Sciatic nerve (tissue), 2 donors: ENCODE data around the gene PCSK6. TPM values are rescaled to one million over a fixed set of nuclear protein-coding genes. Genes with fewer than 3 reads are reported as not detected.
"Not testable (repeated sequence)": the region's sequence is repeated elsewhere in the genome, so short reads cannot be mapped to it uniquely, and the experiment has no call there.

Source experiments
- ATAC-seq: fragments of 200-7000 bp; cut with Tn5 transposase; one replicate; pipeline ENCODE4 v1.9.1; 2020; ENCODE audit warnings: mild to moderate bottlenecking, moderate library complexity
- DNase-seq: peaks from one replicate; pipeline ENCODE4 v3.0.0-alpha.2; 2020; ENCODE audit warnings: low spot score
- intact Hi-C: fragments of 100-400 bp; cut with DNase I; formaldehyde crosslinking; loops from one replicate; pipeline ENCODE4 v1.14.2; 2022
- total RNA-seq: library from RNA; stranded (reverse); fragmentation: NEBNext Ultra II Directional; extraction: Animal tissue kit (Norgen Biotek cat#: 25700); gene quantifications from one replicate; pipeline ENCODE4 v1.2.1, GENCODE V29; 2021
- donor health status: DM: no; HTN: no; CAD: no.
- donor health status: DM: no; HTN: no; CAD: no.

The PCSK6 gene
- total RNA-seq, 1 donor from 2014 or later = 13.9 TPM

DNA sequence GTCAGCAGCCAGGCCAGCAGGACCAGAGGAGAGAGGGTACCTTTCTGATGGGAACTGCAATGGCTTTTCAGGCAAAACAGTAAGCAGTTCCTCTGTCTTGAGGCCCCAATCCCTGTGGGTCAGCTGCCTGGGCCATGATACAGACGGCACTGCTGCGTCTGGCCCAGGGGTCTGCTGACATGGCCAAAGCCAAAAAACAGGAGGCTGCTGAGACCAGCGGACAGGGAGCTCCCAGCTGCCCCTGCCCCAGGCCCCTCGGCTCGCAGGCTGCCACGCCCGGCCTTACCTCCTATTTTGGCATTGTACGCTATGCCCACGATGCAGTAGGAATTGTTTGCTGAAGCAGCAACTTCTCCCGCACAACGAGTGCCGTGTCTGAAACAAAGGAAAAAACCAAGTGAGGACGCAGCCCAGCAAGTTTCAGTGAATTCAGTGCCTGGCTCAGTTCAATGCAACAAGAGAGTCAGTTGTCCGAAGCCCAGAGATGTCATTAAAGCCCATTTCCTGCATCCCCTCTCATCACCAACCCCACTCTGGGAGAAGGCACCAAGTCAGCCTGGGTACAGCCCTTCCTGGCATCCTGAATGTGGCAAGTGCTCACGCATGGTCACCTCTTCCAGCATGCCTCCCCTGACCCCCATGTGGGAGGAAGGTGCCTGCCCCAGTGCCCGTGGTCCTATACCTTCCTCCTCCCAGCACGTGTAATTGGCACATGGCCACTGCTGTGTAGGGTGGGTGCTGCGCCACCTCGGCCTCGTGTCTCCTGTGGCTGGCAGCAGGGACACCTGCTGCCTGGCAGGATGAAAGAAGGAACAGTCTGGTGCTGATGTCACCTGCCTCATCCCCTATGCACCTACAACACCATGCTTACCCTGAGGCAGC is 61.7 kb downstream of the PCSK6 start:
- intact Hi-C loops = no loop called here
- ATAC-seq (peak; percentile 32), DNase-seq (no peak)

DNA sequence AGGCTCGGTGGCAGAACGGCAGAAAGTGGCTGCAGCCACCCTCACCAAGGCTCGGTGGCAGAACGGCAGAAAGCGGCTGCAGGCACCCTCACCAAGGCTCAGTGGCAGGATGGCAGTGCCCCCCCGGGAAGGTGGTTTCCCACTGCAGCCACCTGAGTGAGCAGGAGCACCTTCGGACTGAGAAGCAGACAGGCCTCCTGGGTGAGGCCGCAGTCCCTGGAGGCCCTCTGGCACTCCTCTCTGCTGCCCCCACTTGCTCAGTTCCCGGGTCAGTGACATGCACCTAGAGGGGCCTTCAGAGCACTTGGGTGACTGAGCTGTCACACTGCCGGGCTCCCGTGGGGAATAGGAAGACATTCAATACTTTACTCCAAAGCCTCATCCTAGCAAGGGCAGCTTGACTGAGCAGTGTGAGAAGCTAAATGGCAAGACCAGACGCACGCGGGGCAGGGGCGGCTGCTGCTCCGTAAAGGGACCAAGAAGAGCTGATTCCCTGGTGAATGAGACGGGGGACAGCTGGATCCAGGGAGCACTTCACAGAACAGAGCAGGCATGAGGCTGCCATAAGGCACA is 62.7 kb downstream of the PCSK6 start:
- intact Hi-C loops = no loop called here
- no peak for ATAC-seq
- DNase-seq = no peak

DNA sequence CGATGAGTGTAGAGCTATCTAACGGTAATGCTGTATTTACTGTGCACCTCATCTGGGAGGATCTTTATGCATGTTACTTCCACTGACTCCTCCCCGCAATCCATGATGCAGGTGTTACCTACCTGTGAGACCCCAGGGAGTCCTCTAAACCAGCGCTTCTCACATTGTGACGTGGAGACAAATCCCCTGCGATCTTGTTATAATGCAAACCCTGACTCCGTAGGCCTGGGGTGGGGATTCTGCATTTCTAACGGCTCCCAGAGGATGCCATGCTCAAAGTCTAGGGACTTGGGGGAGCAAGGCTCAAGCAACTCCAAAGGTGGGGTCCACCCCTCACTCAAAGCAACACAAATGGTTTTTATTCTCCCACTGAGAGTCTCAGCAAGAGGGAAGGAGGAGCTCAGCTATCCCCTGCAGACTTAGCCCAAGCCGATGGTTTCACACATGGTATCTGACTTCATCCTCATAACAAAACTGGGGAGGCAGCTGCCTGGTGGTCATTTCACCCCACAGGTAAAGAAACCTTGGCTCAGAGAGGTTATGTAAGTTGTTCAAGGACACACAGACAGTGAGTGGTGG is 63.6 kb downstream of the PCSK6 start:
- intact Hi-C loops = no loop called here
- no peak for DNase-seq
- ATAC-seq = no peak

DNA sequence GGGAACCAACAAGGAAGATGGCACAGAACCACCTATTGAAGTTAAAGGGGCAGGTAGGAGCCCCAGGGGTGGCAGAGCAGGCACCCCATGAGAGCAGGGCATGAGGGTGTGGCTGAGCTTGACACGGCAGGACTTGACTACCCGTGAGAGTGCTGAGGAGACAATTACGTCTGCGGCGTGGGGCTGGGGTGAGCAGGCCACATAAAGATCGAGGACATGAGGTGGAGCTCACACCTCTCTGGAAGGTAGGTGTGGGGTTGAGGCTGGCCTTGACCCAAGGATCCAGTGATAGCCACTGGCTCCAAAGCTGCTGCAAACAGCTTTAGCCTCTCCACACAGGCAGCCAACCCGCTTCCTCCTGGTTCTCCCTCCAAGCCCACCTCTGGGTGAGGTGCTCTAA is 64.5 kb downstream of the PCSK6 start:
- intact Hi-C loops = no loop called here
- DNase-seq (no peak), ATAC-seq (no peak)

DNA sequence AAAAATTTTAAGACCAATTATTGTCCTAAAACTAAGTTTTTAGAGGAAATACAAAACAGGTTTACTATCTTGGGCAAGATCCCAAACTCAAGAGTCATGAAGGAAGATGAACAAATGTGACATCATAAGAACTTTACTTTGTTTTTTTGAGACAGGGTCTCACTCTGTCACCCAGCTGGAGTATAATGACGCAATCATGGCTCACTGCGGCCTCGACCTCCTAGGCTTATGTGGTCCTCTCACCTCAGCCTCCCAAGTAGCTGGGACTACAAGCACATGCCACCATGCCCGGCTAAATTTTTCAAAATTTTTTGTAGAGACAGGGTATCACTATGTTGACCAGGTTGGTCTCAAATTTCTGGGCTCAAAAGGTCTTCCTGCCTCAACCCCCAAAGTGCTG is 69.3 kb downstream of the PCSK6 start:
- no peak for DNase-seq
- intact Hi-C loops = no loop called here
- ATAC-seq = no peak

DNA sequence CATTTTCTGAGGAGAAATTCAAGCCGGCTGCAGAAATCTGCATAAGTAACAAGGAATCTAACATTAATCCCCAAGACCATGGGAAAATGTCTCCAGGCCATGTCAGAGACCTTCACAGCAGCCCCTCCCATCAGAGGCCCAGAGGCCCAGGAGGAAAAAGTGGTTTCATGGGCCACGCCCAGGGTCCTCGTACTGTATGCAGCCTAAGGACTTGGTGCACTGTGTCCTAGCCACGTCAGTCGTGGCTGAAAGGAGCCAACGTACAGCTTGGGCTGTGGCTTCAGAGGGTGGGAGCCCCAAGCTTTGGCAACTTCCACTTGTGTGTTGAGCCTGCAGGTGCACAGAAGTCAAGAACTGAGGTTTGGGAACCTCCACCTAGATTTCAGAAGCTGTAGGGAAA is 73.0 kb downstream of the PCSK6 start:
- ATAC-seq, DNase-seq, intact Hi-C loops: not testable (repeated sequence)

DNA sequence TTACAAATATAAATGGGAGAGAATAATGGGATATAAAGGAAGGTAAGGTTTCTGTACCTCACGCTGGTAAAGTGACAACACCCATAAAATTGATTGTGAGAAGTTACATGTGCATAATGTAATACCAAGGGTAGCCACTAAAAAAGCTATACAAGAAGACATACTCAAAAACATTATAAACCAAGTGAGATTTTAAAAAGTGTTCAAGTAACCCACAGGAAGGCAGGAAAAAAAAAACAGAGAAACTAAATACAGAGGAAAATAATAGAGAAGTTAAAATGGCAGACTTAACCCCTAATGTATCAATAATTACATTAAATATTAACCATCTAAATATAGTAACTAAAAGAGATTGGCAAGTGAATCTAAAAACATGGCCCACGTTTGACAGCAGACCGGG is 76.3 kb downstream of the PCSK6 start:
- intact Hi-C loops = no loop called here
- DNase-seq (no peak), ATAC-seq (no peak)

DNA sequence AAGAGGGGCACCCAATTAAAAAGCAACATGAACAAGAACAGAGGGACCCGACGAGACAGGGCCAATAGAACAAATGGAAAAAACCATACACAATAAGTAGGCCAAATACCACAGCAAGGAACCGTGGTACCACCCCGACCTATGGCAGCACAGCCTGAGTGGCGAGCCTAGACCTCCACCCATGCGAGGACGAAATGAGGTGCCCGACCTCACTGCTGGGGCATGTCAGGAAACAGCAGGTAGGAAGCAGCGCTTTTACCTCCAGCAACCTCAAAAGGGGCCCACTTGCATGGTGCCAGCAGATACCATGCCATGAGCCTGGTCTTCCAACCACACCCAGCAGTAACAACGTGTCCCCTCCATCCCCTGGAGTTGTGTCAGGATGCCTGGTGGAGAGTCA is 77.9 kb downstream of the PCSK6 start:
- intact Hi-C loops = no loop called here
- DNase-seq = no peak
- no peak for ATAC-seq

DNA sequence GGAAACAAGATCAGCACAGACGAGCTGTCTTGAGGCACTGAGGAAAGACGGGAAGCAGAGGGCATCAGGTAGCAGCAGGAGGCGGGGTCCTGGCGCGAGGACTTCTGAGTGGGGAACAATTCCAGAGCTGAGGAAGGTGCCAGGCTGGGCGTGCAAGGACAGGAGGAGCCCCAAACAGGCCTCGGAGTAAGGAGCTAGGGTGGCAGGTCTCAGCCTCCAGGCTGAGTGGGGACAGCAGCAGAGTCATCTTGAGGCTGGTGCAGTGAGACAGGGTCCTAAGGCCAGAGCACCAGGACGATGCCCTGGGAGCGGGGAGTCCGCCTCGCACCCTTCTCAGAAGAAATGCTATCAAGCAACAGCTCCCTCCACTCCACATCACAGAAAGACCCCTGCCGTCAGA is 78.4 kb downstream of the PCSK6 start:
- intact Hi-C loops = no loop called here
- ATAC-seq (no peak), DNase-seq (no peak)

DNA sequence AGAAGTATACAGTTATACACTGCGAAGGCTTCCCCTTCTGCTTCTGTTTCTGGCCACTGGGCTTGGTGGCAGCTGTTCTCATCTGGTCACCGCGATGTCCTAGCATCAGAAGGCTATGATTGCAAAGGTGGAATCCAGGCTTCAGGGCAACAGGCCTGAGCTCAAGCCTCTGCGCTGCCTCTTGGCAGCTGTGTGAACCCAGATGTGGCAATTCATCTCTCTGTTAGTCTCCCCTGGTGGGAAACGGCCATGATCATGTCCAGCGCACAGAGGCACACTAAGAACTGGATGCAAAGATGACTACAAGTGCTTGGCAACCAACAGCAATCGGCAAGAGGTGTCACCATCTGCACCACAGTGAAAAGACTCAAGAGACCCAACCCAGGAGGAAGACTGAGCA is 78.9 kb downstream of the PCSK6 start:
- intact Hi-C loops = no loop called here
- ATAC-seq (no peak), DNase-seq (no peak)

DNA sequence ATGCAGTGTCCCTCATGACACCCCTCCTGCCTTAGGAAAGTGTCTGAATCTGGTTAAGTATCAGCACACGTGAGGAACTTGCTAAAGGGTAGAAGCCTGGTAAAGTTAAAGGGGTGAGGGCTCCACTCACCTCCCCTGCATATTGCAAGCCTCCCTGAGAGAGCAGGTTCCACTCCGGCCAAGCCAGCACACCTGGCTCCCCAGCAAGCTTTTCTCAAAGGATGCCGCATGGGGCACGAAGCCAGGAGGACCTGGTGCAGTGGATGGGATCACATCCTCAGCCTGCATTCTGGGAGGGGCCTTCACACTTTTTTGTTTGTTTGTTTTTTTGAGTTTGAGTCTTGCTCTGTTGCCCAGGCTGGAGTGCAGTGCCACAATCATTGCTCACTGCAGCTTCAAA is 79.9 kb downstream of the PCSK6 start:
- intact Hi-C loops = no loop called here
- DNase-seq (no peak), ATAC-seq (no peak)

DNA sequence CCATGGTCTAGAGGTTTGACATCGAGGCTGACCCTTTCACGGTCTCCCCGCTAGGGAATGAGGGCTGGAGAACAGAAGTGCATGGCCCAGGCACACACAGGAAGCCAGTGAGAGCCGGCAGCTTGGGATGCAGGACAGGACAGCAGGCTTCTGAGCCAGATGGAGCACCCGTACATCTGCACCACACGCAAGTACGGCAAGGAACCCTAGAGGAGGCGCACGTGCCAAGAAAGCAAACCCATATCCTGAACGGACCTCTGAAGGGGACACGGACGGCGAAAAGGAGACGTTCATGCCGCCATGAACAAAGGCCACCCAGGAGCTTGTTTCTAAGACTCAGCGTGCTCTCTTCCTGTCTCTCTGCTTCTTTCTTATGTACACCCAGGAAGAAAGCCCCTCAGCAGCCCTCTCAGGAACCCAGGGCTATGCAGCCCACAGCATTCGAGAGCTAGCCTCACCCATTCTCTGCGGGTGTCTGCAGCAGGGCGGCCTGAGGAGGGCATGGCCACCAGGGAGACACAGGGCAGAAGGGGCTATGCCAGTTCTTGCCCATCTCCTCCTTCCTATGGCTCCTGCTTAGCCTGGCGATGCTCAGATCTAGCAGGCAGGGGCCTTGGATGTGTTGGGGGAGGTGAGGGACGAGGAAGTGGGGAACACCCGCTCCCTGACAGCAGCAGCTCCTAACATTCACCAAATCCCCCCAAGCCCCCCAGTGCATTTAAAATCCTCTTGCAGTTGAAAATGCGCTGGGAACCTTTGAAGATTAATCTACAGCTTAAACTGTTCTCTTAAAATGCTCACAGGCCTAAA is 81.3 kb downstream of the PCSK6 start:
- intact Hi-C loops = no loop called here
- peak; percentile 70 for ATAC-seq

DNA sequence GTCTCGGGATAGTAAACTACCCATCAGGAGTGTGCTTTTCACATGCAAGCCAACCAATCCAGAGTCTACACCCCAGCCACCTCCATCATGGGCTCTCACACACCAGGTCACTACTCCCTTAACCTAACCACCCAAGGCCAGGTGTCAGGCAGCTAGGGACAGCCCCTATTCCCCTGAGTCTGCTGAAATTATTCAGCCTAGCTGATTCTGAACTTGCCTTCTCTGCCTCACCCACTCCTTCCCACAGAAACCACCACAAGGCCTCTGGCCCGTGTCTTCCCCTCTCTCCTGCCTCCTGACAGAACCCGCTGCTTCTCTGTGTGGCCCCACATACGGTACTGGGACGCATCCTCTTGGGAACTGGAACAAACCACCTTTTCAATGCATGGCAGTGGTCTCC is 82.1 kb downstream of the PCSK6 start:
- DNase-seq = no peak
- no peak for ATAC-seq
- intact Hi-C loops = no loop called here

More for the DNA sequence above, 81.3 kb downstream of the PCSK6 start:
- DNase-seq = no peak

DNA sequence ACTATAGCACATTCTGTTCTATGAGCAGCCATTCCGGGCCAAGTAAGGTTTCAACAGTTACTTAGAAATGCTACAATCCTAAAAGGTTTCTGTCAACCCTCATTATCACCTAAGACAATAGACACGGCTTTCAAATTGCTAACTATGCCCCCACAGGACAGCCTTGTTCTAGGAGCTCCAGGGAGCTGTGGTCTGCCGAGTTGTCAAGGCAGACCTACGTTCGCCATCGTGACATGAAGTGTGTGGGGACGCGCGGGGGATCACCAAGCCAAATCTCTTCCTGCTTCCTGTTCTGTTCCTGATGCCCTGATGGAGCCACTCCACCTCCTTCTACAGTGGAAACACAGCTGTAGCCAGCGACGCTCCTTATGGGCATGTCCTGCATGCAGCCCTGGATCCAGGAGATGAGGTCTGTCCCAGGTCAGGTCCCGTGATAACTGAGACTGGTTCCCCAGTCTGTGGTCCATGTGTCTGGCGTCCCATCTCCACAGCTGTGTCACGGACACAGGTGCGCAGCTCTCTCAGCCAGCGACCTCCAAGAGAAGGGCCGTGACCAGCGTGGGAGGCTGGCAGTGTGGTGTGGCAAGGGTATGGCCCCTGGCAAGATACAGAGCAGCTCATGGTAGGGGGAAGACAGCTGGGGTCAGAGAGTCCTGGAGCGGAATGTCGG is 82.8 kb downstream of the PCSK6 start:
- ATAC-seq = peak; percentile 63
- intact Hi-C loops = no loop called here
- no peak for DNase-seq

DNA sequence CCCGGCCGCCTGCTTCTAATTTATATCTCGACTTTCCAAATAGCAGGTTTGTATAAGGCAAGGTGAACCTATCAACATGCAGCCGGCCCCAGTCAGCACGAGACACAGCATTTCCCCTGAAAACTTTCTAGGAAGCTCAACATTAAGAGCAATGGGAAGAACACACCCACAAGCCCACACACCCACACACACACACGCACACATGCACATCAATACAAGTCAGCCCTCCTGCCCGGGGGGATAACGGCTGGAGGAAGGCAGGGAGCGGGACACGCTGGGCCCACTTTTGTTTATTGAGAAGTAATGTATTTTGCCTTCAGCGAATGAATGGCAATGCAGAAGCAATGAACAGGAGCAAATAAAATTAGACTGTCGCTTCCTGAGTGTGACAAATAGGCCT is 83.5 kb downstream of the PCSK6 start:
- DNase-seq = no peak
- peak; percentile 43 for ATAC-seq
- intact Hi-C loops = no loop called here

DNA sequence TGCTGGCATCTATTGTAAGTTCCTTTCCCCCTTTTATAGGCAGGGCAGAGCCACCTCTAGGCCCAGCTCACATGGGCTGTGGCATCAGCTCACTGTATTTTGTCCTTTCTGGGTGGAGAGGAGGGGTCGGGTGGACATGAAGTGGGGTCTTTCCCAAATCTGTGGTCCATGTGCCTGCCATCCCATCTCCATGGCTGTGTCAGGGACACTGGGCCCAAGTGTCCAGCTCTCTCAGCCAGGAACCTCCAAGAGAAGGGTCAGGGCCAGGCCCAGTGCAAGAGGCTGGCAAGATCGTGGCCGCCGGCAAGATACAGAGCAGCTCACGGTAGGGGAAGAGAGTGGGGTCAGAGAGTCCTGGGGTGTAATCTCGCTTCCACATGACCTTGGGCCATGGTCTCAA is 85.3 kb downstream of the PCSK6 start:
- DNase-seq = no peak
- ATAC-seq = no peak
- intact Hi-C loops = no loop called here

DNA sequence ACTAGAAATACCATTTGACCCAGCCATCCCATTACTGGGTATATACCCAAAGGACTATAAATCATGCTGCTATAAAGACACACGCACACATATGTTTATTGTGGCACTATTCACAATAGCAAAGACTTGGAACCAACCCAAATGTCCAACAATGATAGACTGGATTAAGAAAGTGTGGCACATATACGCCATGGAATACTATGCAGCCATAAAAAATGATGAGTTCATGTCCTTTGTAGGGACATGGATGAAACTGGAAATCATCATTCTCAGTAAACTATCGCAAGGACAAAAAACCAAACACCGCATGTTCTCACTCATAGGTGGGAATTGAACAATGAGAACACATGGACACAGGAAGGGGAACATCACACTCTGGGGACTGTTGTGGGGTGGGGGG is 86.6 kb downstream of the PCSK6 start:
- ATAC-seq, intact Hi-C loops, DNase-seq: not testable (repeated sequence)

DNA sequence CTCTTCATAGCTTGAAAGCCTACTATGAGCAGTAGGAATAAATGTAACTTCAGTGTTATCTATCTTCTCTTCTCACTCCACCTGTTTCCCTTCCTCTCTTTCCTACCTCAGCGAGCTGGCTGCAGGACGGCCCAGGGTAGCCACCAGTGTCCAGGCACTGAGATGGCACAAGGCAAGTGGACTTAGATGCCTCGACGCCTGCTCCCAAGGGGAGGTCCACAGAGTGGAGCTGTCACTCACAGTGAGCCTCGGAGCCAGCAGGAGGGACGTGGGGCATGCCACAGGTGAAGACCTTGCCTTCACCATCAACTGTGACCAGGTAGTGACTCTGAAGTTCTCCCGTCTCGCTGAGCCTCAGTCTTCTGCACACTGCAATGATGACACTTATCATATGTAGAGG is 88.2 kb downstream of the PCSK6 start:
- no peak for DNase-seq
- intact Hi-C loops = no loop called here
- ATAC-seq = no peak

DNA sequence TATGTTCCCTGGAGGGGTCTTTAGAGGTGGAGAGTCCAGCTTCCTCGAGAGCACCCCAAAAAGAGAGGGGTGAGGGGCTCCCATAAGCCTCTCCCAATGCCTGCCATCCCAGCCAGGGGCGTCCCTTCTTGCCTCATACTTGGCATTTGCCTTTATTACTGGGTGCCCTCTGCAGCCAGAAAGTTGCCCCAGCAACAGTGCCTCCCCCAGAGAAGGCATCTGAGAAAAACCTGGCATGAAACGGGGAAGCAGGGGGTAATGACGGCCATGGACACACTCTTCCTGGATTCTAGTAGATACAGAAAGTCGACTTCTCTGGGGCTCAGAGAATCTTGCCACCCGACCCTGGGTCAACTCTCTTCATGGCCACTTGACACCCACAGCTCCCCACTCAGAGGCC is 90.1 kb downstream of the PCSK6 start:
- DNase-seq = no peak
- intact Hi-C loops = no loop called here
- no peak for ATAC-seq
